HCT116 (cell line): ENCODE results near the gene ATP2A3. TPM values are rescaled to one million over a fixed set of nuclear protein-coding genes. Genes with fewer than 3 reads are reported as not detected.

ENCODE experiments used
- ATAC-seq: fragments of 200-7000 bp; cut with Tn5 transposase; 2 replicates; pipeline ENCODE4 v1.9.1; 2020; ENCODE audit warnings: mild to moderate bottlenecking, moderate library complexity
- BruUV-seq: library from RNA; stranded (reverse); fragments of 400-500 nt; replicated peaks from 2 replicates; lab custom pipeline; 2021; lab: Mats Ljungman, UMichigan
- CTCF ChIA-PET: fragments of 300-600 bp; sonication (Branson Sonifier 250); formaldehyde crosslinking; loops from one replicate; lab custom pipeline; 2021; ENCODE audit warnings: antibody characterized with exemption; lab: Charles Lee
- POLR2A ChIA-PET: fragments of 300-600, 350-600 bp; sonication (Branson Sonifier 250); formaldehyde crosslinking; loops from one replicate; lab custom pipeline; 2021; ENCODE audit warnings: antibody characterized with exemption; lab: Charles Lee
- RAD21 ChIA-PET, 2 experiments: fragments of 300-600 bp; sonication (Branson Sonifier 250); formaldehyde crosslinking; loops; one replicate each; lab custom pipeline; 2023; ENCODE audit warnings: low total read pairs in 2 of 2; ENCODE audit not compliant: uncharacterized antibody in 2 of 2, unreplicated experiment in 2 of 2, low non-redundant PET in 1 of 2; lab: Charles Lee
- DNase-seq: peaks from one replicate; pipeline ENCODE4 v3.0.0-alpha.2; 2010; ENCODE audit warnings: low read depth, low spot score
- H2AFZ ChIP-seq: fragments of 200-600 bp; shearing (Covaris generic), sonication (generic); 2 replicates; pipeline ENCODE4 v1.6.1; 2017; ENCODE audit warnings: low read depth, mixed run types, mixed read lengths, antibody characterized with exemption, low read length; ENCODE audit not compliant: poor library complexity, severe bottlenecking
- H3K27ac ChIP-seq: 2 replicates; pipeline ENCODE4 v1.5.1; 2012; ENCODE audit warnings: low read depth, low read length
- H3K27me3 ChIP-seq: fragments of 200-600 bp; sonication (generic); 2 replicates; pipeline ENCODE4 v1.6.1; 2016; ENCODE audit warnings: mixed run types, low read length, mixed read lengths; ENCODE audit not compliant: insufficient read depth
- H3K36me3 ChIP-seq, 2 experiments: fragments of 200-500 bp in 1 of 2; fragments of 200-600 bp in 1 of 2; sonication (Bioruptor generic) in 1 of 2; sonication (generic) in 1 of 2; 2 replicates each; pipeline versions ENCODE4 v1.5.1 to v1.6.1; 2014 to 2016; ENCODE audit warnings: low read length in 2 of 2, inconsistent platforms in 1 of 2, mixed read lengths in 1 of 2, mixed run types in 1 of 2; ENCODE audit not compliant: insufficient read depth in 2 of 2, control insufficient read depth in 1 of 2
- H3K4me1 ChIP-seq, 2 experiments: fragments of 200-600 bp in 1 of 2; sonication (generic) in 1 of 2; 2 replicates each; pipeline versions ENCODE4 v1.5.1 to v1.6.1; 2012 to 2017; ENCODE audit warnings: low read length in 2 of 2, inconsistent platforms in 1 of 2, mild to moderate bottlenecking in 1 of 2, mixed read lengths in 1 of 2, mixed run types in 1 of 2, moderate library complexity in 1 of 2; ENCODE audit not compliant: insufficient read depth in 2 of 2, control insufficient read depth in 1 of 2
- H3K4me2 ChIP-seq: fragments of 200-600 bp; sonication (generic); 2 replicates; pipeline ENCODE4 v1.6.1; 2017; ENCODE audit warnings: mixed run types, low read length, mixed read lengths
- H3K4me3 ChIP-seq, 2 experiments: fragments of 200-600 bp in 1 of 2; sonication (generic) in 1 of 2; replicated peaks in 1 of 2; 2 replicates each; pipeline ENCODE4 v1.5.1; 2011 to 2016; ENCODE audit warnings: low read length in 2 of 2, control low read depth in 1 of 2, low read depth in 1 of 2, mild to moderate bottlenecking in 1 of 2, mixed read lengths in 1 of 2, mixed run types in 1 of 2
- H3K79me2 ChIP-seq: fragments of 200-600 bp; sonication (generic); 2 replicates; pipeline ENCODE4 v1.6.1; 2017; ENCODE audit warnings: mild to moderate bottlenecking, mixed run types, low read length, moderate library complexity, mixed read lengths; ENCODE audit not compliant: insufficient read depth
- H3K9ac ChIP-seq: fragments of 200-600 bp; sonication (generic); 2 replicates; pipeline ENCODE4 v1.6.1; 2016; ENCODE audit warnings: low read length, mixed read lengths
- H3K9me2 ChIP-seq: fragments of 200-600 bp; sonication (generic), shearing (Covaris generic); 2 replicates; pipeline ENCODE4 v1.6.1; 2017; ENCODE audit warnings: mixed run types, mild to moderate bottlenecking, moderate library complexity; ENCODE audit not compliant: insufficient read depth
- H3K9me3 ChIP-seq, 2 experiments: fragments of 200-500 bp in 1 of 2; fragments of 200-600 bp in 1 of 2; sonication (Bioruptor generic) in 1 of 2; sonication (generic) in 1 of 2; 2 replicates each; pipeline ENCODE4 v1.6.1; 2014 to 2017; ENCODE audit warnings: low read length in 2 of 2, mixed read lengths in 2 of 2, inconsistent platforms in 1 of 2, low read depth in 1 of 2, mild to moderate bottlenecking in 1 of 2, mixed run types in 1 of 2, moderate library complexity in 1 of 2; ENCODE audit not compliant: control insufficient read depth in 1 of 2, insufficient read depth in 1 of 2
- H4K20me1 ChIP-seq: fragments of 200-600 bp; sonication (generic), shearing (Covaris generic); 2 replicates; pipeline ENCODE4 v1.6.1; 2017; ENCODE audit warnings: mixed run types, mild to moderate bottlenecking, moderate library complexity; ENCODE audit not compliant: insufficient read depth
- CBX3 ChIP-seq: IDR thresholded peaks from 2 replicates; pipeline ENCODE4 v1.6.1; 2012; ENCODE audit warnings: low read depth
- CEBPB ChIP-seq: IDR thresholded peaks from 2 replicates; pipeline ENCODE4 v1.6.1; 2012; ENCODE audit warnings: low read depth
- CTCF ChIP-seq, 3 experiments: fragments of 200-600 bp in 1 of 3; sonication (generic) in 1 of 3; IDR thresholded peaks in 2 of 3; conservative IDR thresholded peaks in 1 of 3; 2 replicates each; pipeline ENCODE4 v1.5.1; 2012 to 2017; ENCODE audit warnings: low read depth in 2 of 3, low read length in 2 of 3, antibody characterized with exemption in 1 of 3, borderline replicate concordance in 1 of 3, control low read depth in 1 of 3, mild to moderate bottlenecking in 1 of 3, mixed read lengths in 1 of 3, mixed run types in 1 of 3, moderate library complexity in 1 of 3; ENCODE audit not compliant: insufficient read depth in 1 of 3
- ELF1 ChIP-seq: IDR thresholded peaks from 2 replicates; pipeline ENCODE4 v1.6.1; 2012; ENCODE audit warnings: low read depth, borderline replicate concordance
- EZH2 ChIP-seq: fragments of 200-600 bp; sonication (generic); IDR thresholded peaks from 2 replicates; pipeline ENCODE4 v1.6.1; 2017; ENCODE audit warnings: antibody characterized with exemption, mixed run types
- FOSL1 ChIP-seq: IDR thresholded peaks from 2 replicates; pipeline ENCODE4 v1.6.1; 2012; ENCODE audit warnings: low read depth
- JUND ChIP-seq: IDR thresholded peaks from 2 replicates; pipeline ENCODE4 v1.6.1; 2012
- MAX ChIP-seq: IDR thresholded peaks from 2 replicates; pipeline ENCODE4 v1.6.1; 2012
- POLR2A ChIP-seq: IDR thresholded peaks from 2 replicates; pipeline ENCODE4 v1.7.0; 2011; ENCODE audit warnings: borderline replicate concordance; ENCODE audit not compliant: insufficient read depth, insufficient read length; ENCODE audit errors: extremely low read depth
- RAD21 ChIP-seq: IDR thresholded peaks from 2 replicates; pipeline ENCODE4 v1.6.1; 2012; ENCODE audit warnings: low read depth, mild to moderate bottlenecking
- REST ChIP-seq: IDR thresholded peaks from 2 replicates; pipeline ENCODE4 v1.6.1; 2012; ENCODE audit warnings: low read depth
- SIN3A ChIP-seq: IDR thresholded peaks from 2 replicates; pipeline ENCODE4 v1.6.1; 2012; ENCODE audit warnings: low read depth
- SRF ChIP-seq: IDR thresholded peaks from 2 replicates; pipeline ENCODE4 v1.6.1; 2012; ENCODE audit warnings: low read depth
- ZBTB33 ChIP-seq: IDR thresholded peaks from 2 replicates; pipeline ENCODE4 v1.6.1; 2011; ENCODE audit warnings: mild to moderate bottlenecking, low read length, moderate library complexity; ENCODE audit not compliant: insufficient replicate concordance; ENCODE audit errors: extremely low read depth
- ZNF274 ChIP-seq: fragments of 200-500 bp; sonication (Bioruptor generic); IDR thresholded peaks from 2 replicates; pipeline ENCODE4 v1.6.1; 2014; ENCODE audit warnings: mild to moderate bottlenecking, low read depth, low read length, inconsistent platforms
- intact Hi-C: fragments of 100-400 bp; cut with micrococcal nuclease; formaldehyde crosslinking; loops from 2 replicates; pipeline ENCODE4 v1.10.0; 2022
- total RNA-seq: library from RNA; stranded (reverse); gene quantifications from one replicate; pipeline ENCODE4 v1.2.1, GENCODE V29; 2021; ENCODE audit not compliant: unreplicated experiment

Gene ATP2A3
- total RNA-seq, 1 experiment from 2014 or later = 23.1 TPM

- CTCF ChIA-PET = no interaction called here
- H3K4me1 ChIP-seq = no peaks in the 10 kb centered on the region
- H3K9ac ChIP-seq = no peak overlapping the region
- H3K4me2 ChIP-seq = no peak overlapping the region
- H4K20me1 ChIP-seq = no peaks in the 10 kb centered on the region
- no peaks in the 10 kb centered on the region for H3K9me3 ChIP-seq
- H3K36me3 ChIP-seq = no peaks in the 10 kb centered on the region
- RAD21 ChIA-PET = no interaction called here
- no peaks in the 10 kb centered on the region for H3K27me3 ChIP-seq
- intact Hi-C loops = no loop called here
- ATAC-seq = no peak
- no peak overlapping the region for H3K4me3 ChIP-seq
- no peak for DNase-seq
- H2AFZ ChIP-seq = no peak overlapping the region
- POLR2A ChIA-PET = no interaction called here
- no peak overlapping the region for H3K27ac ChIP-seq
- TF ChIP-seq CEBPB (no peak), EZH2 (no peak), SIN3A (no peak), ELF1 (no peak), FOSL1 (no peak), RAD21 (no peak), POLR2A (no peak), ZBTB33 (no peak), MAX (no peak)
- no TSS peak for BruUV-seq
- no peaks in the 10 kb centered on the region for H3K9me2 ChIP-seq
- no peaks in the 10 kb centered on the region for H3K79me2 ChIP-seq
Measured at GRCh38 chr17:3951003-3951402, 13.2 kb downstream of the ATP2A3 start.

GRCh38 chr17:3950584-3950983, 13.7 kb downstream of the ATP2A3 start:
- DNase-seq (no peak), ATAC-seq (no peak)
- Histone ChIP-seq H3K27me3 (no peaks in the 10 kb centered on the region), H4K20me1 (no peaks in the 10 kb centered on the region), H3K9me2 (no peaks in the 10 kb centered on the region), H3K36me3 (no peaks in the 10 kb centered on the region), H3K4me2 (no peak overlapping the region), H3K79me2 (no peaks in the 10 kb centered on the region), H3K9me3 (no peaks in the 10 kb centered on the region), H2AFZ (no peak overlapping the region), H3K4me1 (no peaks in the 10 kb centered on the region), H3K27ac (no peak overlapping the region), H3K9ac (no peak overlapping the region), H3K4me3 (no peak overlapping the region)
- RAD21 ChIA-PET = no interaction called here
- BruUV-seq = no TSS peak
- POLR2A ChIA-PET = no interaction called here
- CTCF ChIA-PET = no interaction called here
- intact Hi-C loops = no loop called here
- TF ChIP-seq POLR2A (no peak), REST (no peak), FOSL1 (no peak), ZNF274 (no peak), JUND (no peak), SRF (no peak), CTCF (IDR thresholded peaks at IDR 0.05 in 2 of 3, conservative IDR thresholded peaks at IDR 0.05 in 1 of 3; ENCODE audit: borderline replicate concordance in 1 of 3, insufficient read depth in 1 of 3, low read depth in 2 of 3, low read length in 2 of 3) (no peak), EZH2 (no peak), CBX3 (no peak)
